Measurements from ENCODE around the gene TNNT1. TPM values are rescaled to one million over a fixed set of nuclear protein-coding genes. Genes with fewer than 3 reads are reported as not detected.

TNNT1 gene
- total RNA-seq, 1 experiment from 2014 or later, result 188 TPM

DNA sequence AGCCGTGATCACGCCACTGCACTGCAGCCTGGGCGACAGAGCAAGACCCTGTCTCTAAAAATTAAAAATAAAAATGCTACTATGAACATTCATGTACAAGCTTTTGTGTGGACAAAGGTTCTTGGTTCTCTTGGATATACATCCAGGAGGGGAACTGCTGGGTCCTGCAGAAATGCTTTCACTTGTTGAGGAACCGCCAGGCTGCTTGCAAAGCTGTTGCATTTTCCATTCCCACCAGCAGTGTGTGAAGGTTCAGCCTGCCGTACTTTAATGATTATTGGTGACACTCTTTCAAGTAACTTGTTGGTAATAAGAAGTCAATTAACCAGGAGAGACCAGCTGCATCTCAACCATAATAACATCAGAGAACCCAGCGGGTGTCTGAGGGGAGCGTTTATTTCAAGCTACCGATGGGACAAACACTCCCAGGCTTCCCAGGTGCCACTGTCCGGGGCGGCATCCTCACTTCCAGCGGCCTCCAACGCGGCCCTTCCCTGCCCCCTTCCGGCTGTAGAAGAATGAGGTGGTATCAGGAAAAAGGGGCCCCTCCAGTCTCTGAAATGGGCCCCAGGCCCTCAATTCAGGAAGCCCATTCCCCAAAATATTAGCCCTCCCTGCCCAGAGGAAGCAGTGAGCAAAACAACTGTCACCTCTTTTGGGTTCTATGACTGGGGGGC lies 16.4 kb downstream of the TNNT1 start:
- TF ChIP-seq SRF (IDR thresholded peaks at IDR 0.05; ENCODE audit: low read depth) (no peak), SP1 (IDR thresholded peaks at IDR 0.05; ENCODE audit: low read depth) (no peak), RAD21 (IDR thresholded peaks at IDR 0.05; ENCODE audit: low read depth) (no peak), EZH2phosphoT487 (IDR thresholded peaks at IDR 0.05; ENCODE audit: borderline replicate concordance) (no peak), EZH2 (IDR thresholded peaks at IDR 0.05) (no peak), CBX3 (IDR thresholded peaks at IDR 0.05; ENCODE audit: low read depth) (no peak), ELF1 (IDR thresholded peaks at IDR 0.05; ENCODE audit: borderline replicate concordance, low read depth) (no peak), POLR2AphosphoS5 (IDR thresholded peaks at IDR 0.05; ENCODE audit: low read depth, low read length) (no peak), EGR1 (IDR thresholded peaks at IDR 0.05; ENCODE audit: low read depth) (no peak), CEBPB (IDR thresholded peaks at IDR 0.05; ENCODE audit: low read depth) (no peak), POLR2A (IDR thresholded peaks at IDR 0.05; ENCODE audit: borderline replicate concordance, extremely low read depth, insufficient read depth, insufficient read length) (no peak), ZFX (IDR thresholded peaks at IDR 0.05) (no peak), SIN3A (IDR thresholded peaks at IDR 0.05; ENCODE audit: low read depth) (no peak)
- TF ChIP-seq, protein P1, sequence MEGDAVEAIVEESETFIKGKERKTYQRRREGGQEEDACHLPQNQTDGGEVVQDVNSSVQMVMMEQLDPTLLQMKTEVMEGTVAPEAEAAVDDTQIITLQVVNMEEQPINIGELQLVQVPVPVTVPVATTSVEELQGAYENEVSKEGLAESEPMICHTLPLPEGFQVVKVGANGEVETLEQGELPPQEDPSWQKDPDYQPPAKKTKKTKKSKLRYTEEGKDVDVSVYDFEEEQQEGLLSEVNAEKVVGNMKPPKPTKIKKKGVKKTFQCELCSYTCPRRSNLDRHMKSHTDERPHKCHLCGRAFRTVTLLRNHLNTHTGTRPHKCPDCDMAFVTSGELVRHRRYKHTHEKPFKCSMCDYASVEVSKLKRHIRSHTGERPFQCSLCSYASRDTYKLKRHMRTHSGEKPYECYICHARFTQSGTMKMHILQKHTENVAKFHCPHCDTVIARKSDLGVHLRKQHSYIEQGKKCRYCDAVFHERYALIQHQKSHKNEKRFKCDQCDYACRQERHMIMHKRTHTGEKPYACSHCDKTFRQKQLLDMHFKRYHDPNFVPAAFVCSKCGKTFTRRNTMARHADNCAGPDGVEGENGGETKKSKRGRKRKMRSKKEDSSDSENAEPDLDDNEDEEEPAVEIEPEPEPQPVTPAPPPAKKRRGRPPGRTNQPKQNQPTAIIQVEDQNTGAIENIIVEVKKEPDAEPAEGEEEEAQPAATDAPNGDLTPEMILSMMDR (IDR thresholded peaks at IDR 0.05 in 2 of 3, conservative IDR thresholded peaks at IDR 0.05 in 1 of 3; ENCODE audit: borderline replicate concordance in 1 of 3, insufficient read depth in 1 of 3, low read depth in 2 of 3, low read length in 2 of 3), result no peak
- TF ChIP-seq, protein P2, sequence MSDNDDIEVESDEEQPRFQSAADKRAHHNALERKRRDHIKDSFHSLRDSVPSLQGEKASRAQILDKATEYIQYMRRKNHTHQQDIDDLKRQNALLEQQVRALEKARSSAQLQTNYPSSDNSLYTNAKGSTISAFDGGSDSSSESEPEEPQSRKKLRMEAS (IDR thresholded peaks at IDR 0.05), result no peak
- H3K4me3 ChIP-seq (replicated peaks in 1 of 2; ENCODE audit: low read depth in 1 of 2, low read length in 2 of 2), result no peak overlapping the region
- intact Hi-C loops (cut with micrococcal nuclease), result no loop called here
- no peaks in the 10 kb centered on the region for H3K9me3 ChIP-seq (ENCODE audit: control insufficient read depth in 1 of 2, insufficient read depth in 1 of 2, low read depth in 1 of 2, low read length in 2 of 2)
- no peak overlapping the region for H3K27ac ChIP-seq (ENCODE audit: low read depth, low read length)
- H4K20me1 ChIP-seq (ENCODE audit: insufficient read depth), result no peaks in the 10 kb centered on the region
- no peak overlapping the region for H3K9ac ChIP-seq (ENCODE audit: low read length)
- RAD21 ChIA-PET (ENCODE audit: low non-redundant PET in 1 of 2, low total read pairs in 2 of 2, uncharacterized antibody in 2 of 2, unreplicated experiment in 2 of 2), result no interaction called here
- CTCF ChIA-PET, result no interaction called here
- no peaks in the 10 kb centered on the region for H3K9me2 ChIP-seq (ENCODE audit: insufficient read depth)
- DNase-seq (ENCODE audit: low read depth, low spot score) (no peak), ATAC-seq (no peak)
- 0 out of 4 replicates have a peak, but pooled peaks cover 0 to 3% of the 10 kb centered on the region in 2 experiments for H3K4me1 ChIP-seq (ENCODE audit: control insufficient read depth in 1 of 2, insufficient read depth in 2 of 2, low read length in 2 of 2)
- no peak overlapping the region for H2AFZ ChIP-seq (ENCODE audit: low read depth, low read length, poor library complexity, severe bottlenecking)
- no peak overlapping the region for H3K4me2 ChIP-seq (ENCODE audit: low read length)
- no peaks in the 10 kb centered on the region for H3K79me2 ChIP-seq (ENCODE audit: insufficient read depth, low read length)
- no TSS peak for BruUV-seq (replicated peaks)
- H3K36me3 ChIP-seq (ENCODE audit: control insufficient read depth in 1 of 2, insufficient read depth in 2 of 2, low read length in 2 of 2), result peaks cover 0 to 13% of the 10 kb centered on the region in 2 experiments; a peak in 2 of 4 replicates
- POLR2A ChIA-PET, result no interaction called here
- no peaks in the 10 kb centered on the region for H3K27me3 ChIP-seq (ENCODE audit: insufficient read depth, low read length)
